HS-5 (cell line): ENCODE data around the gene ANK3.
A peak's percentile ranks its signal among the peaks of the same experiment; 100 is the strongest.

Experiments used
- DNase-seq: peaks from one replicate; pipeline ENCODE4 v3.0.0-alpha.2; 2012; ENCODE audit warnings: low read depth

ANK3 gene

DNA sequence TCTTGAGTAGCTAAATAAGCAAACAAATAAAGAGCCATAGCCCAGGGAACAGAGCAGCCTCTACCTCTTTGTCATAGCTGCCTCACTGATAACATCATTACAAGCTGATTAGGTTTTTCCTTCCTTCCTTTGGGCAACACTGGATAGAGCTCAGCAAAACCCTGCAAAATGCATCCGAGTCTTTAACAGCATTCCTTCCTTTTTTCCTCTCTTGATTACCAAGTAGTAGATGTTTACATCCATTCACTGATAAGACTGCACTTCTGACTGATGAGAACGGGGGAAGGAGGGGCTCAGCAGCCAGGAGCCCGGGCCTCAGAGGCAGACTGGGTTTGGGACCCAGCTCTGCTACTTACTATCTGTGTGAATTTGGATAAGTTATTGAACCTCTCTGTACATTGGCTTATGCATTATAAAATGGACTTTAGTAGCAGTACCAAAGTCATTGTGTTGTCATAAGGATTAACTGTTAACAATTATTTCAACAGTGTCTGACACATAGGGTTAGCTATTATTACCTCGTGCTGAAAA lies 214.2 kb downstream of the ANK3 start:
- no peak for DNase-seq

DNA sequence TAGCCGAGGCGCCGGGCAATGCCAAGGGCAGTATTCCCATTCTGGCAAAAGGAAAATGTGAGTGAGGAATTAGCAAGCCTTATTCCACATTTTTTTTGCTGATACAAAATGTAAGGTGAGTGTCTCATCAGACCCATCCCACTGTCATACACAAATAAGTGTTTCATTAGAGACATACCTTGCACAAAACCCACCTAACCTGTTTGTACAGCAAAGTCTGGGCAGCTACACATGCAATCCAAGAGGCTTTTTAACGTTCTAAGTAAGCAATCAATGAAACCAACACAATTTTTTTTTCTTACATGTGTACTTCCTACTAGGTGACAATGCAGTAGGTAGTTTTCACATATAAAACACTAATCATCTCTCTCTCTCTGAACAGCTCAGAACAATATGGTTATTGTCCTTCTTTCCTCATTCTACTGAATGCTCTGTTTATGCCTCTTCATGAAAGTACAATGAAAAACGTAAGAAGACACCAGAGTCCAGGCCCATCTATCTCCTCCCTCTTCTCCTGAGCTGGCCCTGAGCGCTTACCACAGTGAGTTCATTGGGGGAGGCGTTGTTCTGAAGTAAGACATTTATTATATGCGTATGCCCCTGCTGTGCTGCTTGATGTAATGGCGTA lies 217.2 kb downstream of the ANK3 start:
- no peak for DNase-seq

DNA sequence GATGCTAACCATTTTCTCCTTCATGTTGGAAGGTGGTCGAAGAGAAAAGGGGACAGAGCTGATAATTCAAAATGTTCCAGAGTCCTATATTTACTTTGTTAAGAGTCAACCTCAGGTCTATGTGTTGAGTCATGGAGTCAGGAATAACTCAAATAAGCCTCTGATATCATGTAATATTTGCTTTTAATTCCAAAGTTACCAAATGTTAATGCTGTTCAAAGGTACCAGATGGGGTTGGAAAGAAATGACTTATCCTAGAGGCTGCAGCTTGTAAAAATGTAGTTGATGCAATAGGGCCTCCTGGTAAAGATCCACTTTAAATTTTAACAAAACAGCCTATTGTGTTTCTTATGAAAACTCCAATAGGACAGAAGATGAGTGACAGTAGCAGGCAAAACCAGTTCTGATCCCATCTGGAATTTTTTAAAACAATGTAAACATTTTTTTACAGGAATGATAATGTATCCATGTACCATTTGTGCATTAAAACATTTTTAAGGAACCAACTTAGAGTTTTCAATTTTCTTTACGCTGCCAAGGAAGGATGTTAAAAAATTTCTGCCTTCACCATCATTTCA lies 218.2 kb downstream of the ANK3 start:
- no peak for DNase-seq

DNA sequence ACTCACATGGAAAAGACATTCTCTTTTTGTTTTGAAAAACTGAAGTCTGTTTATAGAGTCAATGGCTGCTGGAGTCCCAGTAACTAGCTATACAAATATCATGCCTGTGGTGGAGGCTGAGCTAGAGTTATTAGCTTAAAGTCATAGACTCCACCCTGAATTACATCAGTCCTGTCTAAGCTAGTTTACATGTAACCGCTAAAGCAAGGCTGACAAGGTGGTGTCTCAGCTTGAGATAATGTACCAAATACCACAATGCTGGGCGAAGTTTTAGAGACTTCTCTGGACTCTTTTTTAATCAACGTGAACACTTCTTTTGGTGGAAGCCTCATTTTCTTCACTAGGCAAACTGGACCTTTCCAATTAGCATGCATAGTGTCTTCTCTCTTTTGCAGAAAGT lies 219.4 kb downstream of the ANK3 start:
- DNase-seq = no peak

DNA sequence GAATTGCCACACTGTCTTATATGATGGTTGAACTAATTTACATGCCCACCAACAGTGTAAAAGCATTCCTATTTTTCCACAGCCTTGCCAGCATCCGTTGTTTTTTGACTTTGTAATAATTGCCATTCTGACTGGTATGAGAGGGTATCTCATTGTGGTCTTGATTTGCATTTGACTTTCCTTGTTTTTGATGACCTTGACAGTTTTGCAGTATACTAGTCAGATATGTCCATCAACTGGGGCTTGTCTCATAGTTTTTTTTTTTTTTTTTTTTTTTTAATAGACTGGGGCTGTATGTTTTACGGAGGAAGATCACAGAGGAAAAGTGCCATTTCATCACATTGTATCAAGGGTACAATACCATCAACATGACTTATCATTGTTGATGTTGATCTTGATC lies 220.6 kb downstream of the ANK3 start:
- no peak for DNase-seq

DNA sequence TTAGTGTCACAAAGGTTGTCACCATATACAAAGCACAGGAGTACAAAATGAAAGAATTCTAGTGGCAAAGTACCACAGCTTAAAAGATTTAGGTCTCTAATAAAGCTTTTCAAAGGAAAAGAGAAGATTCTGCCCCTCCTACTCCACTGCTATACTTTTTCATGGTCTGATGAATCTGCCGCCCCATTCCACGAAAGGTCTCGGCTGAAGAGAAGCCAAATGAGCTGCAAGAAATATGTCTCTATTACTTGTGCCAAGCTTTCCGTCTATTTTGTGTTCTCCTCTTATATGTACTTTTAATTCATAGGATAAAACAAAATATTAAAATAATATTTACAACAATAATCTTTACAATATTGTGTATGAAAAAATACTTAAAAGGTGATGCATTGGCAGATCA lies 222.6 kb downstream of the ANK3 start:
- DNase-seq = no peak

DNA sequence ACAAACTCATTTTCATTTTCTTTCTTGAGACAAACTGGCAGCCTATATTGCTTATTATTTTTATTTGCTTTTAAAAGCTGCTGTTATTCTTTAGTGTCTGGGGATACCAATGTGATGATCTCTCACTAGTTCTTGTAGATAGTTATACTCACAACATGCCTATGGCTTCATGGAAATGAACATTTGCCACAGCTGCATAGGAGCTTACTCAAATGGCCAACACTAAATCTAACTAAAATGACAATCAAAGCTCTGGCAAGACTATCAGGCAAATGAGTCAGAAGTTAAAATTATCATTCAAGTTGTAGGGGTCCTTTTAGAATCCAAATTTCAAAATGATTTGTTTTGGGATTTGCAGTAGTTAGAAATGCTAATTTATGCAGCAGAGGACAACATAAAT lies 225.9 kb downstream of the ANK3 start:
- no peak for DNase-seq

DNA sequence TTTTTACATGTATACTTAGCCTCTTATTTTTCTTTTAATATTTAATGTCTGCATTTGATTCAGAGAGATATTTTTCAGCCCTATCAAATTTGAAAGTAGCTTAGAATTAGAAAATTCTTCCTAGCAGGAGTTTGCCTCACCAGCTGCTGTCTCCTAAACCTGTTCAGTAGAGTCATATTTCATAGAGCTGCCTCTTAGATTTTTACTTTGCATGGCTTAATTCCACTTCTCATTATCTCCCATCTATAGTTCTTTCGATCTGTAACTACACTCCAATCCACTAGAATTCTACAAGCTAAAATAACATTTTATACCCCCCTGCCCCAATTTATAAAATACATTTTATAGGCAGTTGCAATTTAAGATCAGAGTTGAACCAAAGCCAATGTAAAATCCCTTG lies 227.0 kb downstream of the ANK3 start:
- DNase-seq = no peak

DNA sequence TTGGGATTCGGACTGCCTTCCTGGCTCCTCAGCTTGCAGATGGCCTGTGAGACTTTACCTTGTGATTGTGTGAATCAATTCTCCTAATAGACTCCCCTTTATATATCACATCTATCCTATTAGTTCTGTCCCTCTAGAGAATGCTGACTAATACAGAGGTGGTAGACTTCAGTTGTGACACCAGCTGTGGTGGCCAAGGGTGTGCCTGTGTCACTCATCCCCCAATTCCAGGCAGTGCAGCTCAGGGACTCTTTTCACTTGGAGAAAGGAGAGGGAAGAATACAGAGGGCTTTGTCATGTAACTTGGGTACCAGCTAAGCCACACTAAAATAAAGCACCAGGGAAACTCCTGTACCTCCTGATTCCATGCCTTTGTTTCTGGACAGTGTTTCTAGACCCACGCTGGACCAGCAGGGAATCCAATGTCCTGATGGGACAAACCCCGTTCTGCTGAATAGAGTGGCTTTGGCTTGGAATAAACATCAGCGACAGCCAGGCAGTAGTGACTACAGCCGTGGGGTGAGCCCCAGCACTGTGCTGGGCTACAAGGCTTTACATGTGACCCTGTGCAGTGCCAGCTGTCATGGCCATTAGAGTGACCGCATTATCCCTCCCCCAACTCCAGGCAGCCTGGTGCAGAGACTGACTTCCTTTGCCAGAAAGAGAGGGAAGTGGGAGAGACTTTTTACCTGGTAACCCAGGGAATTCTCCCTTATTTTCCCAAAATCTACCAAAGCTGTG lies 233.6 kb downstream of the ANK3 start:
- DNase-seq = no peak

DNA sequence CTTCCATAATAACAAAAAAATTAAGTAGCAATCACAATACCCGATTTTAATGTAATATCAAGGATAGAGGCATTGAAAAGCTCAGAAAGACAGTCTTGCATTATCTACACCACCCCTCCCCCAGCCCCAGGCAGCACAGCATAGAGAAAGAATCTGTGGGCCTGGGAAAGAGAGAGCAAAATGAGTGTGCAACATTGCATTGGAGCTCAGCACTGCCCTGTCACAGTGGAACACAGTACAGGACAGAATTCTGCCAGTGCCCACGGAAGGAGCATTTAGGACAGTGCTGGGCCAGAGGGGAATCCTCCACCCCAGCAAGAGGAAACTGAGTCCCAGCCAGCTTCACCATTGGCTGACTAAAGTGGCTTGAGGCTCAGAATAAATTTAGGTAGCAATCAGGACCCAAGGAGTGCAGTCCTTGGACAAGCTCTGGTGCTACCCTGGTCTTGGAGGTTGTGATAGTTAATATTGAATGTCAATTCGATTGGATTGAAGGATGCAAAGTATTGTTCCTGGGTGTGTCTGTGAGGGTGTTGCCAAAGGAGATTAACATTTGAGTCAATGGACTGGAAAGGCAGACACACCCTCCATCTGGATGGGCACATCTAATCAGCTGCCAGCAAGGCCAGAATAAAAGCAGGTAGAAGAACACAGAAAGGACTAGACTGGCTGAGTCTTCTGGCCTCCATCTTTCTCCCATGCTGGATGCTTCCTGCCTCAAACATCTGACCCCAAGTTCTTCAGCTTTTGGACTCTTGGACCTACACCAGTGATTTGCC lies 234.4 kb downstream of the ANK3 start:
- DNase-seq = no peak

DNA sequence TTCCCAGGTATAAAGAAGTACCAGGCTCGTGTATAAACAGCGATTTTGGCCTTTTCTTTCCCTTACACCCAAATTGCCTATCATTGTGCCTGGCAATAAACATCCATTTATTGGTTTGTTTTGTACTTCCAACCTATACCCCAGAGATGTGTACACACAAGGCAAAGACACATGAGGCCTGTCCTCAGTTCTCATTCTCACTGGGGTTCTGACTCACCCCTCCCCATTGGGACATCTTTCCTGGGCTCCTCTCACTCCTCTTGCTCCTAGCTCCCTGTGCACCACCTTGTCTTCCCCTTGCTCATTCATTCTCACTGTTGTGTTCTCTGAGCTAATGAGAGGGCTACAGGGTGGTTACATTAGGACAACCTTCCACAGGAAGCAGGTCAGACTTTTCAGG lies 240.7 kb downstream of the ANK3 start:
- DNase-seq = no peak

DNA sequence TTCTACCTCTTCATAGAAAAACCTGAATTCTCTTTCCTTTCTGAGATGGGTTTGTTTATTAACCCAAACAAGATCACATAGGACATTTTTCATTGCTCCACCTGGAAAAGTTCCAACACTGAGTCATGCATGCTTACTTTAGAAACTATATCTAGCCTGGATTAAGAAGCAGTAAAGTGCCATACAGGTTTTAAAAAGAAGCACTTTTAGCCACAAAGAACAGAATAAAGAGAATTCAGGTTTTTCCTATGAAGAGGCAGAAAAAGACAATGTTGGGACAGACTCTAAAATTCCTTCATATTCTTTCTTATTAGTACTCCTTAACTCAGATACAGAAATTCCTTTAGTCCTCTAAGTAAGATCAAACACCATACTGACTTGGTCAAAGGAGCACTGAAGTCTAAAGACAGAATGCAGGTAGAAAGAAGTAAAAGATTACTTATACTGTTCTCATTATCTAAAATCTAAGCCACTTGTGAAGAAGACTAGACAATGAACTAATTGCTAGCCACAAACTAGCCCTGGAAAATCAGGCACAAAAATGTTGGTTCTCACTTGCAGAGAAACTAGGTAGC lies 241.3 kb downstream of the ANK3 start:
- peak; percentile 50 for DNase-seq

DNA sequence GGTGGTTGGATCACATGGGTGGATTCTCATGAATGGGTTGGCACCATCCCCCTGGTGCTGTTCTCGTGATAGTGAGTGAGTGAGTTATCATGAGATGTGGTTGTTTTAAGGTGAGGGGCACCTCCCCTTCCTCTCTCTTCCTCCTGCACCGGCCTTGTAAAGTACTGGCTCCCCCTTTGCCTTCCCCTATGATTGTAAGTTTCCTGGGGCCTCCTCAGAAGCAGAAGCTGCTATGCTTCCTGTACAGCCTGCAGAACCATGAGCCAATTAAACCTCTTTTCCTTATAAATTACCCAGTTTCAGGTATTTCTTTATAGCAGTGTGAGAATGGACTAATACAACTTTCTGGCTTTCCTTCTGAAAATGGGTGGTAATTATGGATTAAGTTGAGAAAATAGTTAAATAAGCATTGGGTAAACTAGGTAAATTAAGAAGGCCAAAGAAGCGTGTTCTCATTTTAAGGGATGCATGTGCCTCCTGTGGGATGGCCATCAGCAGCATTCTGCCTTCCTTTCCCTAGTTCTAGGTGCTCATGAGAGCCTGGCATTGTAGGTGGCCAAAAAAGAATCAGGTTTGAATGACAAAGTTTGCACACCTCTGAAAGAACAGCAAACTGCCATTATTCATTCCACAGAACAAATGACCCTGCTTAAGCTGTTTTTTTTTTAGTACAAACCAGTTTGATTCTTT lies 242.0 kb downstream of the ANK3 start:
- no peak for DNase-seq

DNA sequence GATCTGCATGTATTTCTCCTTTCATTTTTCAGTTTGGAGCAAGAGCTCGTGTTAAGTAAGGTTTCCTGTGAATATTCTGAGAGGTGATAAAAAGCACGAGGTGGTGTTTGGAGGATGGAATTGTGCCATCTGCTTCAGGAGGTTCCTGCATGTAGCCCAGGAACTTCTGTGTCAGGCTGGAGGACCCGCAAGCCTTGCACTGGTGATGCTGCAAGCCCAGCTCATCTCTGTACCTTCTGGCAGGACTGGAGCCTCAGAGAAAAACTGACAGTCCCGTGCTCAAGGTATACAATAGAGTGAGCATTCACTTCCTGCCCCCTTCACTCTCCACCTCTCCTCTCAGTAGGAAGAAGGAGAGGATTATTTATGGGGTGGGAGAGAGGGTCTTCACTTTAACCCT lies 242.7 kb downstream of the ANK3 start:
- DNase-seq = no peak

DNA sequence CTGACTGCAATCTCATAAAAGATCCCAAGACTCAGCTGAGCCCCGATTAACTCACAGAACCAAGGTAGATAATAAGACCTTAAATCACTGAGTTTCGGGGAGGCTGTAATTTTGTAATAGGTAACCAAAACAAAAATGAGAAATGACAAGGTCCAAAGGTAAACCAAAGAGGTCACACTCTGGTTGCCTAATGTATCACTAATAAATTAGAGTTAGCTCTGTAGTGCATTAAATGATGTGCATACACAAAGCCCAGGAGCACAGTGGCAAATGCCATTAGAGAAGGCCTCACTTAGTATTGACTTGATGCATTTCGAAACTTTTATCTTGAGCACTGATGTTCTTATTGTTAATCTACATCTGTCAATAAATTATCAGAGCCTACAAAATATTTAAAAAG lies 245.6 kb downstream of the ANK3 start:
- DNase-seq = no peak

DNA sequence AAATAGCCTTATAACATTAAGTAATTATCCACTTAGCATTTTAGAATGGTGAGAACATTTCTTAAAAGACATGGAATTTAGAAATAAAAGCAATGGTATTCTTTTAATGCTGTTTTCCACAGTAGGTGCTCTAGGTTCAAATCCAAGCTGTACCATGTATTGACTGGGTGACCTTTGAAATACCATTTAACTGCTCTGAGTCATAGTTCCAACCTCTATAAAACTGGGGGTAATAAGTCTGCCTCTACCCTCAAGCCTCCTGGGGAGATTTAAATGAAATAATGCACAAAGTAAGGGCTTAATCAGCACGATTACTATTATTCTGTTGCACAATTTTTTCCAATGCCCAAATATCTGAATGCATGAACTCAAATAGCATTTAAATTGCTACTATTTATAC lies 246.9 kb downstream of the ANK3 start:
- no peak for DNase-seq

DNA sequence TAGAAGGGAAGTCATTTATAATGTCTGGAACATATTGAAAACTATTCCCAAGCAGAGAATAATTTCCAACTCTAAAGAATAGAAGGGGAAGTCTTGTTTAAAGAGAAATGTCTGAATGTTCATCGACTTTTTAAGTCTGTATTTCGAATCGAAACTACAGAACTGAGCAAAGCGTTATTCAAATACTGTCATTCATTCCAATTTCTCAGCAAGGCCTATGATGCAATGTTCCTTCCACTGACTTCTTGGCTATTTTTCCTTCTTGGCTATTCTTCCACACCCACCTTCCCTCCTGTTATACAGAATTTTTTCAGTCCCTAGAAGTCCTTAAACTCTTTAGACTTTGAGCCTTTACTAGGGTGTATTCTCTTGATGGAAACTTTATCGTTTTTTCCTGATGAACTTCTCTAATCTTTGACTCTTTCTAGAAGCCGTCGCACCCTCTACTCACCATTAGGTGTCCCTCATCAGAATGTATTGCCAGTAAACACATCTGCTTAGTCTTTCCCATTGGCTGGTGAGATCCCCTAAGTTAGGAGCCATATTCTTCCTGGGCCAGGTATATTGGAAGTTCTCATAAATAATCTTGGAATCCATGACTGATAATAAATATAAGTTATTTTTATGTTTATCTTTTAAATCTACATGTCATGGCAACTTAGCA lies 247.6 kb downstream of the ANK3 start:
- no peak for DNase-seq

DNA sequence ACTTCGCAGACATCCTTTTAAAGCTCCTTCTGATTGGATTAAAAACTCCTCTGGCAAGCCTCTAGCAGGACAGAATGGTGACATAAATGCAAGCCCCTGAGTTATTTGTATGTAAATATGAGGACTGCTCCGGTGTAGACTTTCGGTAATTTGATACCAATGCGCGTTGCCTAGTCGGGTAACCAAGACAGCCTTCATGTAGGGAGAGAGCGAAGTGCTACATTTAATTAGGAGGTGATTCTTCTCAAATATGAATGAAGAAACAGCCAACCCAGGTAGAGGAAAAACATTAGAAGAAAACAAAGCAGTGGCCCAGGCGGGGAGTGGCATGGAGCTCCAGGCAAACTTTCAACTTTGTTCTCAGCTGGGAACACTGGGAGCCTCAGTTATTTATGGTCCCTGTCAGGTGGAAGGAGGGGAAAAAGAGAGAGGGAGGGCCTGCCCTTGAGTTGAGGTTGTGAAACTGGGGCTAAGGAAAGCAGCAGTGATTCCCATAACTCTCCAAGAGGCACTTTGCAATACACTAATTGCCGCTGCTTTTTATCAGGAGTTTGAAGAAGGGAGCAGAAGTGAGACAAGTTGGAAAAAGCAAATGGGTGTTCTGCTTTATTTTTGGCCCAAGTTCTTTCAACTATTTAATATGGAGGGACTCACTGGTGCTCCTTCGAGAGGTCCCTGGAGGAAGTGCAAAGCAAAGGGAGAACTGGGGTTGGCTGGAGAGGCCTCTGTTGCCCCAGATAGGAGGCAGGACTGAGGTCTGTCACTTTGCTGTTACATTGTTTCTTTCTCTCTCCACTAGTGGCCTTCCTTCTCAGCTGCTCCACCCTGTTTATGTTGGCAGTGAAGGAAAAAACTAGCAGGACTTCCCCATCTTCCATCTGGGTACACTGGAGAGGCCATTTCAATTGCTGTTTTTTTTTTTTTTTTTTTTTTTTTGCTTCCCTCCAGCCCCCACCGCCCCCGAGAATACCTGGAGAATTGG lies 248.7 kb downstream of the ANK3 start:
- DNase-seq = no peak

DNA sequence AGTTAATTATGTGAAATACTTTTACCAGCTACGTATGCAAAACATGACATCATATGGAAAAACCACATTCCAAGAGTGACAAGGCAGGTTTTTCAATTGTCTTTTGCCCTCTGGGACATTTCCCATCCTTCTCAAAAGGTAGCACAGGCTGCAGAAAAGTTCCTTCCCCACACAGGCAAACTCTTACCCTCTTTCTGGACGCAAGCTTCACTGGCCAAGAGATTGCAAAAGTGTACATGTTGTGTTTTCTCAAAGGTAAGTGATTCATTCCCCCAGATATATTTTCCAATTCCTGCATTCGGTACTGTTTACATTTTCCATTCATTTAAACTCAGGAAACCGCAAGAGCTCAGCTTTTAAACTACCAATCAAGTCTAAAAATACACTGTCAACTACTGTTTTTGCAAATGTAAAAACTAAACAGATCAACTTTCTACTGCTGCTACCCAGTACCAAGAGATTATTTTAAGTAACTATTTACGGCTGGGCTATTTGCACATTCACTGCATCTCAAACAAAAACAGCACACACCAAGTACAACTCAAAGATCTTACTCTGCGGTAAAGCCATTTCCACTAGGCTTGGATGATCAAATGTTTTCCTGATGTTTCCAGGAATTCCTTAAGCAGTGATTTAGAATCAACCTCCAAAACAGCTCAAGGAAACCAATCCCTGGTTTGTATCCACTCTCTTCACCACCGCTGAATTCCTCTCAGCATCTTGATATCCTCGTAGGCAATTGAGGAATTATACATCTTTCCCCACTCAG lies 249.7 kb downstream of the ANK3 start:
- DNase-seq = no peak
